Measurements from ENCODE around the gene ACYP1. TPM values are rescaled to one million over a fixed set of nuclear protein-coding genes. Genes with fewer than 3 reads are reported as not detected.

ACYP1 gene
- total and polyA plus RNA-seq, 2 of the 13 experiments (the other 11 are each of a cell fraction or from before 2014, with no cell fraction given), result 9.7 to 22.4 TPM

- ATAC-seq (no peak), DNase-seq (ENCODE audit: low spot score) (no peak), FAIRE-seq (no peak)
- no TSS peak for BruUV-seq (replicated peaks)
- H2AFZ ChIP-seq (ENCODE audit: low read length), result no peak overlapping the region
- H3K4me2 ChIP-seq (ENCODE audit: low read depth, low read length), result no peak overlapping the region
- H3K79me2 ChIP-seq (ENCODE audit: insufficient read depth, low read length), result no peaks in the 10 kb centered on the region
- H3K9me3 ChIP-seq (ENCODE audit: low read length), result no peaks in the 10 kb centered on the region
- POLR2A ChIA-PET, result no interaction called here
- in situ Hi-C loops (cut with HindIII; ENCODE audit: extremely low pct_ligation_motif_present, low pct_unique_long_range_greater_than_20kb), result no loop called here
- no peaks in the 10 kb centered on the region for H3K27me3 ChIP-seq (ENCODE audit: control insufficient read depth in 1 of 2, insufficient read depth in 2 of 2, low read length in 2 of 2)
- H3K27ac ChIP-seq (ENCODE audit: extremely low read length, insufficient read depth, low read length), result no peak overlapping the region
- no peak overlapping the region for H3K9ac ChIP-seq (ENCODE audit: insufficient read depth, low read depth, low read length)
- no peak overlapping the region for H3K4me3 ChIP-seq (replicated peaks in 1 of 3; ENCODE audit: insufficient read depth in 1 of 3, low read depth in 2 of 3, low read length in 3 of 3)
- TF ChIP-seq PHF8 (CRISPR knock-in tag; IDR thresholded peaks at IDR 0.05) (no peak), ZKSCAN5 (CRISPR knock-in tag; IDR thresholded peaks at IDR 0.05) (no peak), MTA1 (CRISPR knock-in tag; IDR thresholded peaks at IDR 0.05; ENCODE audit: borderline replicate concordance) (no peak), TSC22D2 (CRISPR knock-in tag; IDR thresholded peaks at IDR 0.05; ENCODE audit: borderline replicate concordance) (no peak), ZBTB40 (IDR thresholded peaks at IDR 0.05) (no peak), ZBTB40 (CRISPR knock-in tag; IDR thresholded peaks at IDR 0.05) (no peak), CHD2 (IDR thresholded peaks at IDR 0.05; ENCODE audit: low read depth, low read length) (no peak), JDP2 (CRISPR knock-in tag; IDR thresholded peaks at IDR 0.05; ENCODE audit: borderline replicate concordance) (no peak), TEAD3 (CRISPR knock-in tag; optimal IDR thresholded peaks at IDR 0.05; ENCODE audit: borderline replicate concordance) (no peak)
- CTCF ChIA-PET (ENCODE audit: low intra/inter-chr PET ratio, low total read pairs), result no interaction called here
- intact Hi-C loops (cut with micrococcal nuclease; ENCODE audit: unreplicated experiment), result no loop called here
- no peaks in the 10 kb centered on the region for H3K4me1 ChIP-seq (ENCODE audit: insufficient read depth, low read length)
- H4K20me1 ChIP-seq (ENCODE audit: insufficient read depth, low read length), result no peaks in the 10 kb centered on the region
- WGBS (ENCODE audit: low lambda C conversion rate), result 96% methylated on average over 2 of the region's 2 CpGs
- H3K36me3 ChIP-seq (replicated peaks in 1 of 2; ENCODE audit: control insufficient read depth in 1 of 2, insufficient read depth in 2 of 2, low read length in 2 of 2), result peaks cover 8 to 51% of the 10 kb centered on the region in 2 experiments; a peak in 4 of 5 replicates
Observed at GRCh38 chr14:75032939-75033338, 30.9 kb downstream of the ACYP1 start.

Measured in HepG2 (cell line).